ENCODE measurements around the gene GNPTG. TPM values are rescaled to one million over a fixed set of nuclear protein-coding genes. Genes with fewer than 3 reads are reported as not detected.

GNPTG gene
- polyA plus RNA-seq, 1 of the 3 experiments (the other 2 are of a cell fraction): 113 TPM

DNA sequence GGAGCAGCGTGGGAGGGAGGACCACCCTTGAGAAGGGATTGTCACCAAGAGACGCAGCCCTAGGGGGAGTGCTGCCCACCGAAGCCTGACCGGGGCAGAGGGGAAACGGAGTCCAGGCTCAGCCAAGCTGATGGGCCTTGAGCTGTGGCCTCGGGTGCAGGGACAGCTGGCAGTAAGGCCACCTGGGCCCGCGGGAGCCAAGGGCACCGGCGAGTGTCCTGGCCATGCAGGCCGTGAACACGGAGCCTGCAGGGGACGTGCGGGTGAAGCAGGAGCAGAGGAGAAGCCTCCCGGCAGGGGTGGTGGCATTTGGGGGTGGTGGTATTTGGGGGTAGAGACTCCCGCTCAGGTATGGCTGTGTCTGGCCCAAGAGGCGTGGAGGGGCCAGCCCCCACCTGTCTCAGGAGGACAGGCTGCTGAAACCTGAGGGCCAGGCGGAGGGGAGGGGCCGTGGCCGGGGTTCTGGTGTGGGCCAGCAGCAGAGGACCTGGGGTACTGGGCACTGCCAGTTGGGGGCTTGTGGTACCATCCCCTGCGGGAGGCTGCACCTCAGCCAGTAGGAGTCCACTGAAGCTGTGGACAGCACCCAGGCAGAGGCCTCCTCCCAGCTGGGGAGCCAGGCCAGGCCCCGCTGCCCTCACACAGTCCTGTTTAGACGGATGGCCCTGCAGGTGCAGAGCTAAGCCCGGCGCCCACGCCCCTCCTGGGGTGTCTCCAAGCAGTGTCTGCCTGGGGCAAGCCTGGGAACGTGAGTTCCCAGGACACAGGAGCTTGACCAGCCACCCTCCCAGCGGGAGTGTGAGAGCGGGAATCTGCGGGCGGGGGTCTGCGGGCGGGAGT lies 4.5 kb downstream of the GNPTG start:
- 78% methylated on average over 21 of the region's 33 CpGs for WGBS (ENCODE audit: low lambda C conversion rate)
- no peak overlapping the region for H3K4me2 ChIP-seq
- no peak overlapping the region for H2AFZ ChIP-seq (ENCODE audit: low read depth)

GRCh38 chr16:1357906-1358566 lies 6.3 kb downstream of the GNPTG start:
- peaks cover 32% of the 10 kb centered on the region; the same call in 1 of the 2 replicates for H4K20me1 ChIP-seq (ENCODE audit: insufficient read depth)
- no peaks in the 10 kb centered on the region for H3K27me3 ChIP-seq (ENCODE audit: insufficient read depth)
- no peak overlapping the region for H3K4me2 ChIP-seq
- TF ChIP-seq RCOR1 (IDR thresholded peaks at IDR 0.05; ENCODE audit: low read length) (no peak), ZBTB33 (IDR thresholded peaks at IDR 0.05; ENCODE audit: borderline replicate concordance, low read depth) (no peak), GABPA (IDR thresholded peaks at IDR 0.05; ENCODE audit: low read depth) (no peak), EP300 (IDR thresholded peaks at IDR 0.05; ENCODE audit: borderline replicate concordance in 1 of 2, low read depth in 1 of 2, low read length in 1 of 2) (no peak), FOXM1 (IDR thresholded peaks at IDR 0.05; ENCODE audit: low read depth) (no peak), FOSL2 (IDR thresholded peaks at IDR 0.05; ENCODE audit: borderline replicate concordance, low read depth) (no peak), TEAD4 (IDR thresholded peaks at IDR 0.05; ENCODE audit: borderline replicate concordance, insufficient read depth) (no peak), SMC3 (IDR thresholded peaks at IDR 0.05; ENCODE audit: low read depth, low read length) (no peak), TAF1 (IDR thresholded peaks at IDR 0.05; ENCODE audit: borderline replicate concordance, low read depth, low read length) (no peak), RXRA (IDR thresholded peaks at IDR 0.05; ENCODE audit: borderline replicate concordance, low read depth) (no peak)
- ChIA-PET CTCF (interaction anchor here (1.5 kb wide), 1 partner anchor 22 kb away, joined by 3 read pairs; no protein-coding TSS in a partner anchor), POLR2A (no interaction called here)
- no peak overlapping the region for H3K4me3 ChIP-seq (ENCODE audit: low read depth in 2 of 2, low read length in 1 of 2)
- peaks cover 5% of the 10 kb centered on the region for H3F3A ChIP-seq (replicated peaks; ENCODE audit: insufficient read depth)
- H3K36me3 ChIP-seq (replicated peaks in 1 of 2; ENCODE audit: control insufficient read depth in 1 of 2, insufficient read depth in 2 of 2, low read length in 1 of 2): peaks cover 4 to 12% of the 10 kb centered on the region in 2 experiments
- H3K9me3 ChIP-seq: no peaks in the 10 kb centered on the region
- H3K9me2 ChIP-seq: no peaks in the 10 kb centered on the region
- no peaks in the 10 kb centered on the region for H3K4me1 ChIP-seq (ENCODE audit: control insufficient read depth in 1 of 2, insufficient read depth in 2 of 2, low read depth in 1 of 2, low read length in 1 of 2)
- H3K27ac ChIP-seq (ENCODE audit: low read depth in 2 of 2, low read length in 1 of 2): no peak overlapping the region
- peaks cover 78% of the 10 kb centered on the region for H3K79me2 ChIP-seq (ENCODE audit: insufficient read depth)
- WGBS (ENCODE audit: low lambda C conversion rate): 81% methylated on average over 15 of the region's 19 CpGs
- no peak overlapping the region for H3K9ac ChIP-seq
- no peak for DNase-seq
- no peak overlapping the region for H2AFZ ChIP-seq (ENCODE audit: low read depth)

More for the DNA sequence above, 4.5 kb downstream of the GNPTG start:
- H3K27me3 ChIP-seq (ENCODE audit: insufficient read depth): no peaks in the 10 kb centered on the region
- ChIA-PET CTCF (interaction anchor here (0.7 to 1.2 kb wide), 3 partner anchors 8 to 56 kb away, joined by 3 to 4 read pairs (median 3); no protein-coding TSS in a partner anchor), POLR2A (no interaction called here)
- no peak overlapping the region for H3K9ac ChIP-seq
- H3K79me2 ChIP-seq (ENCODE audit: insufficient read depth): peaks cover 82% of the 10 kb centered on the region
- peaks cover 32% of the 10 kb centered on the region; the same call in 1 of the 2 replicates for H4K20me1 ChIP-seq (ENCODE audit: insufficient read depth)
- no peak overlapping the region for H3K27ac ChIP-seq (ENCODE audit: low read depth in 2 of 2, low read length in 1 of 2)
- no peaks in the 10 kb centered on the region for H3K9me2 ChIP-seq
- H3K4me1 ChIP-seq (ENCODE audit: control insufficient read depth in 1 of 2, insufficient read depth in 2 of 2, low read depth in 1 of 2, low read length in 1 of 2): peaks cover 0 to 4% of the 10 kb centered on the region in 2 experiments; a peak in 2 of 4 replicates
- peaks cover 0 to 4% of the 10 kb centered on the region in 2 experiments for H3K36me3 ChIP-seq (replicated peaks in 1 of 2; ENCODE audit: control insufficient read depth in 1 of 2, insufficient read depth in 2 of 2, low read length in 1 of 2)
- no peak overlapping the region for H3K4me3 ChIP-seq (ENCODE audit: low read depth in 2 of 2, low read length in 1 of 2)
- no peak for TF ChIP-seq TCF12 (IDR thresholded peaks at IDR 0.05)
- TF ChIP-seq TEAD4 (IDR thresholded peaks at IDR 0.05; ENCODE audit: borderline replicate concordance, insufficient read depth): no peak
- TF ChIP-seq JUND (IDR thresholded peaks at IDR 0.05): no peak
- TF ChIP-seq RFX5 (IDR thresholded peaks at IDR 0.05; ENCODE audit: low read length): no peak
- TF ChIP-seq NRF1 (IDR thresholded peaks at IDR 0.05; ENCODE audit: low read depth, low read length): no peak
- TF ChIP-seq, protein P1, sequence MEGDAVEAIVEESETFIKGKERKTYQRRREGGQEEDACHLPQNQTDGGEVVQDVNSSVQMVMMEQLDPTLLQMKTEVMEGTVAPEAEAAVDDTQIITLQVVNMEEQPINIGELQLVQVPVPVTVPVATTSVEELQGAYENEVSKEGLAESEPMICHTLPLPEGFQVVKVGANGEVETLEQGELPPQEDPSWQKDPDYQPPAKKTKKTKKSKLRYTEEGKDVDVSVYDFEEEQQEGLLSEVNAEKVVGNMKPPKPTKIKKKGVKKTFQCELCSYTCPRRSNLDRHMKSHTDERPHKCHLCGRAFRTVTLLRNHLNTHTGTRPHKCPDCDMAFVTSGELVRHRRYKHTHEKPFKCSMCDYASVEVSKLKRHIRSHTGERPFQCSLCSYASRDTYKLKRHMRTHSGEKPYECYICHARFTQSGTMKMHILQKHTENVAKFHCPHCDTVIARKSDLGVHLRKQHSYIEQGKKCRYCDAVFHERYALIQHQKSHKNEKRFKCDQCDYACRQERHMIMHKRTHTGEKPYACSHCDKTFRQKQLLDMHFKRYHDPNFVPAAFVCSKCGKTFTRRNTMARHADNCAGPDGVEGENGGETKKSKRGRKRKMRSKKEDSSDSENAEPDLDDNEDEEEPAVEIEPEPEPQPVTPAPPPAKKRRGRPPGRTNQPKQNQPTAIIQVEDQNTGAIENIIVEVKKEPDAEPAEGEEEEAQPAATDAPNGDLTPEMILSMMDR (IDR thresholded peaks at IDR 0.05): no peak
- no peaks in the 10 kb centered on the region for H3K9me3 ChIP-seq
- no peak for DNase-seq
- peaks cover 5% of the 10 kb centered on the region for H3F3A ChIP-seq (replicated peaks; ENCODE audit: insufficient read depth)
